Neural cell (in vitro differentiated cells): Measurements from ENCODE around the gene MYO18A.
"Not testable (repeated sequence)": the region's sequence is repeated elsewhere in the genome, so short reads cannot be mapped to it uniquely, and the experiment has no call there.

Experiments
- CTCF ChIP-seq: fragments of 450-650 bp; IDR thresholded peaks from 2 replicates; pipeline ENCODE4 v1.5.1; 2014; ENCODE audit warnings: antibody characterized with exemption, mild to moderate bottlenecking, moderate library complexity; ENCODE audit not compliant: poor library complexity, severe bottlenecking
- EZH2 ChIP-seq: fragments of 200-600, 300-800 bp; shearing (Covaris generic), sonication (generic); IDR thresholded peaks from 2 replicates; pipeline ENCODE4 v1.6.1; 2014; ENCODE audit warnings: antibody characterized with exemption, low read length, borderline replicate concordance, mild to moderate bottlenecking; ENCODE audit not compliant: insufficient read depth, poor library complexity, severe bottlenecking
- MXI1 ChIP-seq: fragments of 450-650 bp; conservative IDR thresholded peaks from 2 replicates; pipeline ENCODE4 v1.6.1; 2014; ENCODE audit warnings: antibody characterized with exemption, mild to moderate bottlenecking; ENCODE audit not compliant: poor library complexity, severe bottlenecking
- POLR2AphosphoS5 ChIP-seq: IDR thresholded peaks from 2 replicates; pipeline ENCODE4 v1.6.1; 2012
- RAD21 ChIP-seq: fragments of 450-650 bp; conservative IDR thresholded peaks from 2 replicates; pipeline ENCODE4 v1.6.1; 2014; ENCODE audit warnings: antibody characterized with exemption, mild to moderate bottlenecking, moderate library complexity
- SMC3 ChIP-seq: fragments of 450-650 bp; conservative IDR thresholded peaks from 2 replicates; pipeline ENCODE4 v1.6.1; 2014; ENCODE audit warnings: antibody characterized with exemption, mild to moderate bottlenecking, moderate library complexity; ENCODE audit not compliant: poor library complexity
- TAF1 ChIP-seq: IDR thresholded peaks from 2 replicates; pipeline ENCODE4 v1.6.1; 2012; ENCODE audit warnings: low read depth
- TF ChIP-seq, protein P1 (sequence below): IDR thresholded peaks from 2 replicates; pipeline ENCODE4 v1.6.1; 2012; ENCODE audit warnings: borderline replicate concordance

GRCh38 chr17:29204068-29204804 lies 24.0 kb upstream of the MYO18A start:
- not testable (repeated sequence) for TF ChIP-seq CTCF, TAF1, EZH2, SMC3, MXI1, POLR2AphosphoS5, RAD21
- TF ChIP-seq, protein P1, sequence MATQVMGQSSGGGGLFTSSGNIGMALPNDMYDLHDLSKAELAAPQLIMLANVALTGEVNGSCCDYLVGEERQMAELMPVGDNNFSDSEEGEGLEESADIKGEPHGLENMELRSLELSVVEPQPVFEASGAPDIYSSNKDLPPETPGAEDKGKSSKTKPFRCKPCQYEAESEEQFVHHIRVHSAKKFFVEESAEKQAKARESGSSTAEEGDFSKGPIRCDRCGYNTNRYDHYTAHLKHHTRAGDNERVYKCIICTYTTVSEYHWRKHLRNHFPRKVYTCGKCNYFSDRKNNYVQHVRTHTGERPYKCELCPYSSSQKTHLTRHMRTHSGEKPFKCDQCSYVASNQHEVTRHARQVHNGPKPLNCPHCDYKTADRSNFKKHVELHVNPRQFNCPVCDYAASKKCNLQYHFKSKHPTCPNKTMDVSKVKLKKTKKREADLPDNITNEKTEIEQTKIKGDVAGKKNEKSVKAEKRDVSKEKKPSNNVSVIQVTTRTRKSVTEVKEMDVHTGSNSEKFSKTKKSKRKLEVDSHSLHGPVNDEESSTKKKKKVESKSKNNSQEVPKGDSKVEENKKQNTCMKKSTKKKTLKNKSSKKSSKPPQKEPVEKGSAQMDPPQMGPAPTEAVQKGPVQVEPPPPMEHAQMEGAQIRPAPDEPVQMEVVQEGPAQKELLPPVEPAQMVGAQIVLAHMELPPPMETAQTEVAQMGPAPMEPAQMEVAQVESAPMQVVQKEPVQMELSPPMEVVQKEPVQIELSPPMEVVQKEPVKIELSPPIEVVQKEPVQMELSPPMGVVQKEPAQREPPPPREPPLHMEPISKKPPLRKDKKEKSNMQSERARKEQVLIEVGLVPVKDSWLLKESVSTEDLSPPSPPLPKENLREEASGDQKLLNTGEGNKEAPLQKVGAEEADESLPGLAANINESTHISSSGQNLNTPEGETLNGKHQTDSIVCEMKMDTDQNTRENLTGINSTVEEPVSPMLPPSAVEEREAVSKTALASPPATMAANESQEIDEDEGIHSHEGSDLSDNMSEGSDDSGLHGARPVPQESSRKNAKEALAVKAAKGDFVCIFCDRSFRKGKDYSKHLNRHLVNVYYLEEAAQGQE: not testable (repeated sequence)
